K562 (cell line): ENCODE measurements around the gene HYOU1. TPM values are rescaled to one million over a fixed set of nuclear protein-coding genes. Genes with fewer than 3 reads are reported as not detected.
A peak's percentile ranks its signal among the peaks of the same experiment; 100 is the strongest.

ENCODE experiments used
- CSDE1 ChIP-seq, 2 experiments: fragments of 450-650 bp; IDR thresholded peaks; 2 replicates each; pipeline ENCODE4 v1.6.1; 2016; ENCODE audit warnings: mild to moderate bottlenecking in 1 of 2
- E2F3 ChIP-seq: fragments of 250-450 bp; sonication (Bioruptor Pico); IDR thresholded peaks from 2 replicates; pipeline ENCODE4 v1.4.0; 2020; ENCODE audit warnings: mild to moderate bottlenecking
- FOXP4 ChIP-seq: sonication (generic); formaldehyde crosslinking; IDR thresholded peaks from 2 replicates; pipeline ENCODE4 v1.8.0; 2022; ENCODE audit warnings: mild to moderate bottlenecking, missing genetic modification reagents, borderline replicate concordance
- L3MBTL2 ChIP-seq: fragments of 450-650 bp; IDR thresholded peaks from 2 replicates; pipeline ENCODE4 v1.6.1; 2016; ENCODE audit warnings: mild to moderate bottlenecking, moderate library complexity
- NKRF ChIP-seq: fragments of 450-650 bp; IDR thresholded peaks from 2 replicates; pipeline ENCODE4 v1.6.1; 2016; ENCODE audit warnings: borderline replicate concordance
- NRF1 ChIP-seq, 2 experiments: fragments of 450-650 bp; IDR thresholded peaks in 1 of 2; conservative IDR thresholded peaks in 1 of 2; 2 replicates each; pipeline ENCODE4 v1.6.1; 2014; ENCODE audit warnings: mild to moderate bottlenecking in 2 of 2
- PHB ChIP-seq: fragments of 250-450 bp; sonication (Bioruptor Pico); IDR thresholded peaks from 2 replicates; pipeline ENCODE4 v1.5.0; 2021
- SPI1 ChIP-seq: IDR thresholded peaks from 2 replicates; pipeline ENCODE4 v1.6.1; 2011; ENCODE audit warnings: low read depth, low read length, control low read depth, borderline replicate concordance
- TAF1 ChIP-seq: IDR thresholded peaks from 2 replicates; pipeline ENCODE4 v1.6.1; 2011; ENCODE audit warnings: mild to moderate bottlenecking, low read length, moderate library complexity; ENCODE audit not compliant: insufficient read depth, control insufficient read depth, severe bottlenecking; ENCODE audit errors: extremely low read depth
- ZBTB11 ChIP-seq, 3 experiments: fragments of 200-800 bp in 1 of 3; fragments of 250-450 bp in 1 of 3; fragments of 450-650 bp in 1 of 3; sonication (Bioruptor Pico) in 1 of 3; sonication (Bioruptor generic) in 1 of 3; formaldehyde crosslinking in 1 of 3; IDR thresholded peaks; 2 replicates each; pipeline versions ENCODE4 v1.6.1 to v1.8.0; 2016 to 2022; ENCODE audit warnings: mild to moderate bottlenecking in 2 of 3, missing genetic modification characterization in 2 of 3, missing compliant biosample characterization in 1 of 3, moderate library complexity in 1 of 3
- ZNF165 ChIP-seq: fragments of 250-450 bp; sonication (Bioruptor Pico); IDR thresholded peaks from 2 replicates; pipeline ENCODE4 v1.4.0; 2020; ENCODE audit warnings: borderline replicate concordance
- polyA plus RNA-seq, 8 experiments: library from polyadenylated mRNA; depleted of rRNA in 4 of 8; stranded (reverse) in 5 of 8; unstranded in 3 of 8; fragments of >200 nt; fragmentation: Nextera tagmentation in 2 of 8; fragmentation: Illumina TruSeq in 1 of 8; extraction: Ambion mirVana in 2 of 8; extraction: Trizol in 1 of 8; gene quantifications; 2 replicates each; pipeline versions ENCODE4 v1.2.1 to v1.2.3, GENCODE V29; 2011 to 2014; ENCODE audit warnings: inconsistent platforms in 1 of 8, missing spikeins in 1 of 8
- total RNA-seq, 7 experiments: library from RNA; depleted of rRNA in 6 of 7; stranded (reverse); fragments of >200 nt in 6 of 7; fragmentation: Illumina TruSeq in 2 of 7; extraction: Trizol in 2 of 7; gene quantifications; 2 replicates each; pipeline versions ENCODE4 v1.2.1 to v1.2.3, GENCODE V29; 2011 to 2021; ENCODE audit warnings: low replicate concordance in 1 of 7
- TF ChIP-seq, protein P1 (sequence below): sonication (generic); formaldehyde crosslinking; IDR thresholded peaks from 2 replicates; pipeline ENCODE4 v1.8.0; 2022; ENCODE audit warnings: missing genetic modification reagents, mild to moderate bottlenecking, moderate library complexity, borderline replicate concordance

The HYOU1 gene
- total and polyA plus RNA-seq, 9 of the 15 experiments (the other 6 are each of a cell fraction or from before 2014, with no cell fraction given) = 19.5 to 197 (median 128) TPM

DNA sequence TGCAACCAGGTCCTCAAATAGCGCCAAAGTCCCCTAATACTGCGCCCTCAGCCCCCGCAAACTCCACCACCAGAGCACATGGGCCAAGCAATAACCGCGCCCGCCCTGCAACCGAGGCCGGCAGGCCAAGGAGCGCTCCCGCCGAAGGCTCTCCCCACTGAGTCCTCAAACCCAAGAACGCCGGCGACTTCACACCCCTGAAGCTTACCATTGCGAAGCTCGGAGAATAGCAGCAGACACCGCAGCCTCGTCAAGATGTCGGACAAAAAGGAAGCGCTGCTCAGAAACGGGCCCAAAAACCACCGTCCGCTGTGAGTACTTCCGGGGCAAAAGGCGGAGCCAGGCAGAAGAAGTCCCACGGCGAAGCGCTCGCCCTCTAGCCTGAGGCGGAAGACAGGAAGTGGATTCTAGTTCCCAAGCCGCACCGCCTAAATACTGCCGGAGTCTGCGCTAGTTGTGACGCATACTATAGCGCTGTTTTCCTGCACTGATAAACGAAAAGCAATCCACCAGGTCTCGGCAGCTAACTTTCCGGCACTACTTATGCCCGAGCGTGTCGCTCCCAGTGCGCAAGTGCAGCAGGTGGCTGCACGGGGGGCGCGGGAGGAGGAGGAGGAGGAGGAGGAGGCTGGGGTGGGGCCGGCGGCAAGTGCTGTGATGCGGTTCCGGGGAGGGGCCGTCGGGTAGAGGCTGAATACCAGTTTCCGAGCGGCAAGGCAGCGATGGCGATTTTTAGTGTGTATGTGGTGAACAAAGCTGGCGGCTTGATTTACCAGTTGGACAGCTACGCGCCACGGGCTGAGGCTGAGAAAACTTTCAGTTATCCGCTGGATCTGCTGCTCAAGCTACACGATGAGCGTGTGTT is 38.7 kb downstream of the HYOU1 start, which contains the start of the genes RPS25 and TRAPPC4 (continued):
- peak; percentile 53; the same call in 1 of the 2 replicates for TF ChIP-seq FOXP4 (CRISPR knock-in tag)
- peak; percentile 88 to 98 (median 97) for TF ChIP-seq ZBTB11 (CRISPR knock-in tag; IDR thresholded peaks at IDR 0.05)
- peak; percentile 25; the same call in 1 of the 2 replicates for TF ChIP-seq PHB (CRISPR knock-in tag)
- TF ChIP-seq SPI1 = peak; percentile 96
- peak; percentile 76 for TF ChIP-seq L3MBTL2
- TF ChIP-seq ZNF165 (CRISPR knock-in tag) = no peak
- peak; percentile 92 for TF ChIP-seq NKRF
- TF ChIP-seq CSDE1 (IDR thresholded peaks at IDR 0.05) = peak in 1 of 2 experiments; percentile 14; a peak in 1 of 4 replicates
- TF ChIP-seq NRF1 (conservative IDR thresholded peaks at IDR 0.05 in 1 of 2, IDR thresholded peaks at IDR 0.05 in 1 of 2) = peak; percentile 93 to 94
- TF ChIP-seq TAF1 = peak; percentile 94
- no peak for TF ChIP-seq E2F3 (CRISPR knock-in tag)
- TF ChIP-seq, protein P1, sequence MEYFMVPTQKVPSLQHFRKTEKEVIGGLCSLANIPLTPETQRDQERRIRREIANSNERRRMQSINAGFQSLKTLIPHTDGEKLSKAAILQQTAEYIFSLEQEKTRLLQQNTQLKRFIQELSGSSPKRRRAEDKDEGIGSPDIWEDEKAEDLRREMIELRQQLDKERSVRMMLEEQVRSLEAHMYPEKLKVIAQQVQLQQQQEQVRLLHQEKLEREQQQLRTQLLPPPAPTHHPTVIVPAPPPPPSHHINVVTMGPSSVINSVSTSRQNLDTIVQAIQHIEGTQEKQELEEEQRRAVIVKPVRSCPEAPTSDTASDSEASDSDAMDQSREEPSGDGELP (CRISPR knock-in tag) = peak; percentile 88
